ENCODE results near the gene FAT1. TPM values are rescaled to one million over a fixed set of nuclear protein-coding genes. Genes with fewer than 3 reads are reported as not detected.

The FAT1 gene, protein sequence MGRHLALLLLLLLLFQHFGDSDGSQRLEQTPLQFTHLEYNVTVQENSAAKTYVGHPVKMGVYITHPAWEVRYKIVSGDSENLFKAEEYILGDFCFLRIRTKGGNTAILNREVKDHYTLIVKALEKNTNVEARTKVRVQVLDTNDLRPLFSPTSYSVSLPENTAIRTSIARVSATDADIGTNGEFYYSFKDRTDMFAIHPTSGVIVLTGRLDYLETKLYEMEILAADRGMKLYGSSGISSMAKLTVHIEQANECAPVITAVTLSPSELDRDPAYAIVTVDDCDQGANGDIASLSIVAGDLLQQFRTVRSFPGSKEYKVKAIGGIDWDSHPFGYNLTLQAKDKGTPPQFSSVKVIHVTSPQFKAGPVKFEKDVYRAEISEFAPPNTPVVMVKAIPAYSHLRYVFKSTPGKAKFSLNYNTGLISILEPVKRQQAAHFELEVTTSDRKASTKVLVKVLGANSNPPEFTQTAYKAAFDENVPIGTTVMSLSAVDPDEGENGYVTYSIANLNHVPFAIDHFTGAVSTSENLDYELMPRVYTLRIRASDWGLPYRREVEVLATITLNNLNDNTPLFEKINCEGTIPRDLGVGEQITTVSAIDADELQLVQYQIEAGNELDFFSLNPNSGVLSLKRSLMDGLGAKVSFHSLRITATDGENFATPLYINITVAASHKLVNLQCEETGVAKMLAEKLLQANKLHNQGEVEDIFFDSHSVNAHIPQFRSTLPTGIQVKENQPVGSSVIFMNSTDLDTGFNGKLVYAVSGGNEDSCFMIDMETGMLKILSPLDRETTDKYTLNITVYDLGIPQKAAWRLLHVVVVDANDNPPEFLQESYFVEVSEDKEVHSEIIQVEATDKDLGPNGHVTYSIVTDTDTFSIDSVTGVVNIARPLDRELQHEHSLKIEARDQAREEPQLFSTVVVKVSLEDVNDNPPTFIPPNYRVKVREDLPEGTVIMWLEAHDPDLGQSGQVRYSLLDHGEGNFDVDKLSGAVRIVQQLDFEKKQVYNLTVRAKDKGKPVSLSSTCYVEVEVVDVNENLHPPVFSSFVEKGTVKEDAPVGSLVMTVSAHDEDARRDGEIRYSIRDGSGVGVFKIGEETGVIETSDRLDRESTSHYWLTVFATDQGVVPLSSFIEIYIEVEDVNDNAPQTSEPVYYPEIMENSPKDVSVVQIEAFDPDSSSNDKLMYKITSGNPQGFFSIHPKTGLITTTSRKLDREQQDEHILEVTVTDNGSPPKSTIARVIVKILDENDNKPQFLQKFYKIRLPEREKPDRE (N-terminal part only)
- under 1 TPM; 0.02 to 0.05 TPM for total RNA-seq

DNA sequence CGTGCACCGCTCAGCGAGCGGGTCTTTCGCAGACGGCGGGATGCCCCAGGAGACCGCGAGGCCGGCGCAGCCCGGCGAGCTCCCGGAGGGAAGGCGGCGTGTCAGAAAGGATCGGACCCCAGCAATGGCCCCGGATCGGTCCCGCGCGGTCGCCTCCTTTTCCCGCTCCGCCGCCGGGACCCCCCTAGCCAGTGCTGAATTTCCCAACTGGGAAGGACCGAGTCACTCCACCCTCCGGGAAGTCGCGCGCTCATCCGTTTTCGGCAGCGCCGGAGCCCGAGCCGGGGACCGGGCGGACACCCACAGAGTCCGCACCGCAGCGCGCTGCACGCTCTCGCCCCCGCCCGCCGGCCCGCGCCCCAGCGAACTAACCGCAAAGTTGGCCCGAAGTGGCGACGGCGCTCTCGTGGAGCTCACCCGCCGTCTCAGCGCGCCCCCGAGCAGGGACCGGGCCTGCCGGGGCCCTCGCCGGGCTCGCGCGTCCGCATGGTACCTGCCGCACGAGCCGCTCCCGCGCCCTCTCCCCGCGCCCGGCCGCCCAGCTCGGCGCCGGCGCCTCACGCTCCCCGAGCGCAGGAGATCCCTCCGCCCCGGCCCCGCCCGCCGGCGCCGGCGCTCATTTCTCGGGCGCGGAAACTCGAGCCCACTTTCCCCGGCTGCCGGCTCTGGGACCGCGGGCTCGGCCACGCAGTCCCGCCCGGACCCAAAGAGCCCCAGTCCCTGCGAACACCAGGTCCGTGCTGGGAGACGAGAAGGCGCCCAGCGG, at the start of gene FAT1:
FAT1 (minus strand) TSS at position 565 of the 766 bp plus-strand sequence. CDS start 14,029 bp downstream, outside the sequence.
- ATAC-seq (no peak), DNase-seq (peak; percentile 36)
- H3K4me1 Mint-ChIP-seq, result peaks cover 19% of the 10 kb centered on the region
- H3K27me3 Mint-ChIP-seq, result peaks cover 53% of the 10 kb centered on the region
- no peaks in the 10 kb centered on the region for H3K36me3 Mint-ChIP-seq (ENCODE audit: low read depth)
- peak within 1 kb of the TSS; percentile 49 for H3K4me3 Mint-ChIP-seq
- H3K9me3 Mint-ChIP-seq (ENCODE audit: low read depth), result no peaks in the 10 kb centered on the region
- ChIA-PET POLR2A (no interaction called here), CTCF (no interaction called here)
- H3K27ac Mint-ChIP-seq, result no peak within 1 kb of the TSS
- intact Hi-C loops (cut with DNase I, micrococcal nuclease), result loop anchor here in 1 of 2 experiments (5.0 kb wide), 2 partner anchors 426 to 1706 kb away; partner anchors contain the start of gene HELT

DNA sequence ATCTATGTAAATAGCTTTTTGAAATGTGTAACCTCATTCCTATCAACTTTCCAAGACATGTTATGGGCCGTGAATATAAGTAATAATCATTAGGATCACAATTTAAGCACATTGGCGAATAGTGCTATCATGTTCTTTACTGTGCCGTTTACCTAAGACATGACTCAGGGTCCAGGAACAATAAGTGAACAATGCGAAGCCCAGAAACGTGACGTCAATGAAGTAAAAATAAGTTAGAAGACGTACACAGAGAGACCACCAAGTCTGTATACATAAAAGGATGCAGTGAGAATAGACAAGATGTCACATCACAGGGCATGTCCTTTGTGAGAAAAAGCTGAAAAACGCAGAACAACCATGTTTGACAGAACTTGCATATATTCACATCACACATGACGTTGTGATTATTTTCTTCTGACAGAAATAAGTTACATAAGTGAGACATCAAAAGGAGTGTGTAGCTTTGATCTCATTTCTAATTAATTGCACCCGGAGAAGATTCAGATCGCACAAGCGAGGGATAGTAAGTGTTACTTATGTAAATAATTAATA, 49.4 kb upstream of the FAT1 start:
- H3K27ac Mint-ChIP-seq, result no peak overlapping the region
- no peak overlapping the region for H3K4me3 Mint-ChIP-seq
- H3K27me3 Mint-ChIP-seq, result no peaks in the 10 kb centered on the region
- ChIA-PET POLR2A (no interaction called here), CTCF (no interaction called here)
- no peak for ATAC-seq
- no peak for DNase-seq
- intact Hi-C loops (cut with DNase I, micrococcal nuclease), result no loop called here
- H3K9me3 Mint-ChIP-seq (ENCODE audit: low read depth), result peaks cover 9% of the 10 kb centered on the region
- H3K36me3 Mint-ChIP-seq (ENCODE audit: low read depth), result no peaks in the 10 kb centered on the region
- H3K4me1 Mint-ChIP-seq, result no peaks in the 10 kb centered on the region

DNA sequence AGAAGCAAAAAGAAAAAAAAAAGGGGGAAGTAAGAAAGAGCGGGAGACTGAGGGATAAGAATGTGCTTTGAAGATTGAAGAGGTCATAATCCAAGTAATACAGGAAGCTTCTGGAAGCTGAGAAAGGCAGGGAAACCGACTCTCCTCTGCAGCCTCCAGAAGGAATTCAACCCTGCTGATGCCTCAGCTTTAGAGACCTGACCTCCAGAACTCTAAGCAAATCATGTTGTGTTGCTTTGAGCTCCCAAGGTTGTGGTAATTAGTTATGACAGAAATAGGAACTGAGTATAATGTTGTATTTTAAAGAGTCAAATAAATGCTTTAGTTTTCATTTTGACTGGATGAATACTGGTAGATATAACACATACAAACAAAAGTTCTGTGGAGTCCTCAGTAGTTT, 48.0 kb upstream of the FAT1 start:
- Mint-ChIP-seq H3K36me3 (ENCODE audit: low read depth) (no peaks in the 10 kb centered on the region), H3K4me1 (no peaks in the 10 kb centered on the region), H3K27ac (no peak overlapping the region), H3K4me3 (no peak overlapping the region), H3K27me3 (no peaks in the 10 kb centered on the region), H3K9me3 (ENCODE audit: low read depth) (peaks cover 11% of the 10 kb centered on the region)
- ATAC-seq, result no peak
- intact Hi-C loops (cut with DNase I, micrococcal nuclease), result no loop called here
- ChIA-PET POLR2A (no interaction called here), CTCF (no interaction called here)
- no peak for DNase-seq

DNA sequence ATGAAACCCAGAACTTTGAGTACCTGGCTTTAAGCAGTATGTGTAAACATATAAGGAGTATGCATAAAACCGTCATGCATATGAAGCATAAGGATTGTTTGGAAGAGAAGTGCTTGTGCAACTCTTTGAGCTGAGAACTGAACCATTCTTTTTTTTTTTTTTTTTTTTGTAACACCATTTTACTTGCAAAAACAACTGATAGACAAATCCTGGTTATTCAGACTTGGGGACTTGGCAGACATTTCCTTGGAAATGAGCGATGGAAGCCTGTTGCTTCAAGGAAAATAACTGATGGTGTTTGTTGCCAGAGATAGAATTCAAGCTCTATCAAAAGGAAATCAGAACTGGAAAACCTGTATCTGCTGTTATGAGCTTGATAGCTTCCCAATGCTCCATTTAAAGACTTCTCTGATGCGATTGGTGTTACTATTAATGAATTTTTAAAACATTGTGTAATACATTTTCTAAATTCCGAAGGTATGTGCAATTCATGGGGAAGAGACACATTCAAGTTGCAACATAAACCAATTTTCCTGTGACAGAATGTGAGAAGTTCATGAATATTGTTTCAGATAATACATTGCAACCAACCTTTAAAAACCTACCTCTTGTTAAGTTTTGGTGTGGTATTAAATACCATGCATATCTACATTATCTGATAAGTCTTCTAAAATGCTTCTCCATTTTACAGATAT, 47.0 kb upstream of the FAT1 start:
- no peaks in the 10 kb centered on the region for H3K27me3 Mint-ChIP-seq
- no peak overlapping the region for H3K27ac Mint-ChIP-seq
- no peaks in the 10 kb centered on the region for H3K36me3 Mint-ChIP-seq (ENCODE audit: low read depth)
- no peaks in the 10 kb centered on the region for H3K4me1 Mint-ChIP-seq
- ATAC-seq, result no peak
- CTCF ChIA-PET, result no interaction called here
- POLR2A ChIA-PET, result no interaction called here
- H3K9me3 Mint-ChIP-seq (ENCODE audit: low read depth), result peaks cover 11% of the 10 kb centered on the region
- DNase-seq, result no peak
- intact Hi-C loops (cut with DNase I, micrococcal nuclease), result no loop called here
- no peak overlapping the region for H3K4me3 Mint-ChIP-seq

DNA sequence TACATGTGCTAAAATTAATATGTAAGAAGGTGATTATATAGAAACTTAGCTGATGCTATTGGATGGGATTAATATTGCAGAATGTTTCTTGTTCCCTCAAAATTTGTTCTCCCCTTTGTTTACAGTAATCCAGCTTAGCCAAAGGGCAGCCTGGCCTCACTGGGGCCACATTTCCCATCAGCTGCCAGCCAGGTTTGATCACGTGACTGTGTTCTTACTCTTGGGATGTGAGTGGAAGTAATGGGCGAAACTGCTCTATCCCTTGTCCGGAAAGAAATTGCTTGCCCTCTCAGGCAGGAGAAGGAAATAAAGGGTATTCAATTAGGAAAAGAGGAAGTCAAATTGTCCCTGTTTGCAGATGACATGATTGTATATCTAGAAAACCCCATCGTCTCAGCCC, 44.1 kb upstream of the FAT1 start:
- H3K9me3 Mint-ChIP-seq (ENCODE audit: low read depth), result peaks cover 3% of the 10 kb centered on the region
- ChIA-PET CTCF (interaction anchor here (0.7 kb wide), 1 partner anchor 19 kb away, joined by 3 read pairs; no protein-coding TSS in a partner anchor), POLR2A (no interaction called here)
- H3K27ac Mint-ChIP-seq, result no peak overlapping the region
- ATAC-seq (no peak), DNase-seq (no peak)
- intact Hi-C loops (cut with DNase I, micrococcal nuclease), result no loop called here
- H3K27me3 Mint-ChIP-seq, result no peaks in the 10 kb centered on the region
- H3K36me3 Mint-ChIP-seq (ENCODE audit: low read depth), result no peaks in the 10 kb centered on the region
- H3K4me1 Mint-ChIP-seq, result no peaks in the 10 kb centered on the region
- H3K4me3 Mint-ChIP-seq, result no peak overlapping the region

DNA sequence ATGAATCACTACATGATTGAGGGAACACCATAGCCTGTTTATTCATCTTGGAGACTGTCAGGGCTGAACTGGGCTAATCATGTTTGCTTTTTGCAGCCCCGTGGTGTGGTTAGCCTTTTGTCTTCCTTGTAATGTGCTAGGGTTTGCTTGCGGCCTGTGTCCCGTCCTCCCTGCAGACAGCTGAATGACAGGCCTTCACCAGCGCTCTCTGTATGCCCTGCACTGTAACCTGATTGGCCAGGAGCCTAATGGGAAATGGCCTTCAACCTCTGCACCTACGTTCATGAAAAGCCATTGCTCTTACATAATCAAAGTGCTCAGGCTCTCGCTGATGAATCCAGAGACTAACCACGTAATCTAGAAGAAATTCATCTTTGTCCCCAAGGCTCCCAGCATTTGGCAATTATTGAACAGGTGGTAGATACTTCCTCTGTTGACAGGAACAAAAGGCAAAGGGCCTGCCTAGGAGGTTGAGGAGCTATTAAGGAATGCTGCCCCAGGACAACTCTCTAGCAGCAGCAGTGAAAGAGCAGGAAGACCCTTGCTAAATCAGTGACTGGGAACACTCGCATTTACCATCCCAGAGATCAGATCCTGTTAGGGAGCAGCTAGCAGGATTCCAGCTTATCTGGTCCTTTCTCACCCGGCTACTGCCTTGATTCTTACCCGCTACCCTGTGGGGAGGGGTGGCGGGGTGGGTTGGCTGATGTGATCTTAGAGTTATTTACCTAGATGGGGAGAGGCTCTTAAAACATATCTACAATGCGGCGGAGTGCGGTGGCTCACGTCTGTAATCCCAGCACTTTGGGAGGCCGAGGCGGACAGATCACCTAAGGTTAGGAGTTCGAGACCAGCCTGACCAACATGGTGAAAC, 42.3 kb upstream of the FAT1 start:
- ATAC-seq (no peak), DNase-seq (no peak)
- Mint-ChIP-seq H3K27me3 (no peaks in the 10 kb centered on the region), H3K4me1 (no peaks in the 10 kb centered on the region), H3K4me3 (no peak overlapping the region), H3K27ac (no peak overlapping the region), H3K9me3 (ENCODE audit: low read depth) (peaks cover 3% of the 10 kb centered on the region), H3K36me3 (ENCODE audit: low read depth) (no peaks in the 10 kb centered on the region)
- POLR2A ChIA-PET, result no interaction called here
- CTCF ChIA-PET, result interaction anchor here (0.6 kb wide), 1 partner anchor 645 kb away, joined by 3 read pairs; no protein-coding TSS in a partner anchor
- intact Hi-C loops (cut with DNase I, micrococcal nuclease), result no loop called here

DNA sequence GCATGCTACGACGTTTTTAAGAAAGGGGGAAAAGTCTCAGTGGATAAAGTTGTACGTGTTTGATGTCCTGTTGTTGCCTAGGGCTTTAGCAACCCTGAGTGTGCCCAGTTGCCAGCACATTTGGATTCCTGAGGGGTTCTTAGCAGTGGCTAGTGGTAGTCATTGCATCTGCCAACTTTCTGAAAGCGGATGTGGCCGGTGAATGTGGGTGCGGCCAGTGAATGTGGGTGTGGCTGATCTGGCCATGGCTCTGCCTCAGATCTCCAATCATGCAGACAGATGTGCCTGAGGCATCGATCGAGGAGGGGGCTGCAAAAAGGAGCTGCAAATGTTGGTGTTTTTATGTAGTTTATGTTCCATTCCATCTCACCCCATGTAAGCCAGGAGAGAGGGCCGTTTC, 41.5 kb upstream of the FAT1 start:
- peaks cover 3% of the 10 kb centered on the region for H3K9me3 Mint-ChIP-seq (ENCODE audit: low read depth)
- intact Hi-C loops (cut with DNase I, micrococcal nuclease), result no loop called here
- H3K27me3 Mint-ChIP-seq, result no peaks in the 10 kb centered on the region
- H3K4me1 Mint-ChIP-seq, result no peaks in the 10 kb centered on the region
- H3K36me3 Mint-ChIP-seq (ENCODE audit: low read depth), result no peaks in the 10 kb centered on the region
- CTCF ChIA-PET, result interaction anchor here (0.6 kb wide), 1 partner anchor 646 kb away, joined by 3 read pairs; no protein-coding TSS in a partner anchor
- DNase-seq (no peak), ATAC-seq (no peak)
- POLR2A ChIA-PET, result no interaction called here
- H3K27ac Mint-ChIP-seq, result no peak overlapping the region
- H3K4me3 Mint-ChIP-seq, result no peak overlapping the region

DNA sequence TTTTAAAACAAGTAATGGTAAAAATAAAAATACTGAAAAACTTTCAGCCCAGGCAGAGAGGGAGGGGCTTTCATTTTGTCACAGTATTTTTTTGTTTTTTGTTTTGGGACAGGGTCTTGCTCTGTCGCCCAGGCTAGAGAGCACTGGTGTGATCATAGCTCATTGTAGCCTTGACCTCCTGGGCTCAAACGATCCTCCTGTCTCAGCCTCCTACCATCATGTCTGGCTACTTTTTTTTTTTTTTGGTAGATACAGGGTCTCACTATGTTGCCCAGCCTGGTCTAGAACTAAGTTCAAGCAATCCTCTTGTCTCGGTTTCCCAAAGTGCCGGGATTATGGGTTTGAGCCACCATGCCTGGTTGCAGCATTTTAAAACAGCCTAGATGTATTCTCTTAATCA, 40.8 kb upstream of the FAT1 start:
- no peak for DNase-seq
- no peaks in the 10 kb centered on the region for H3K36me3 Mint-ChIP-seq (ENCODE audit: low read depth)
- no peaks in the 10 kb centered on the region for H3K4me1 Mint-ChIP-seq
- no peak overlapping the region for H3K27ac Mint-ChIP-seq
- intact Hi-C loops (cut with DNase I, micrococcal nuclease), result no loop called here
- ATAC-seq, result no peak
- CTCF ChIA-PET, result no interaction called here
- POLR2A ChIA-PET, result no interaction called here
- no peak overlapping the region for H3K4me3 Mint-ChIP-seq
- H3K27me3 Mint-ChIP-seq, result no peaks in the 10 kb centered on the region
- peaks cover 3% of the 10 kb centered on the region for H3K9me3 Mint-ChIP-seq (ENCODE audit: low read depth)

DNA sequence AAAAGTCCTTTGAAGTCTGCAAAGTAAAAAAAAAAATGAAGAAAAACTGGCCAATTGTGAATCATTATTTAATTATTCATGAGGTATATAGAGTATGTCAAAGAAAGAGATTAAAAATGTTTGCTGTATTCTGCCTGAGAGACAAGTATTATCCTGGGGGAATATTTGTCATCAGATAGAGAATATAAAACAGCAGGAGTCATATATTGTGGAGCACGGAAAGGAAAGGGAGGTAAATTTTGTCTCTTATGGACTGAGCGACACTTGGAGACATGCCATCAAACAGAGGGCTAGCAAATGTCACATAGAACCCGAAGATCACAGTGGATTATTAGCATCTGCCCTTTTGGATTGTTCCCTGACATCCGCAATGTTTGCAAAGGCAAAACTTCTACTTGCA, 39.2 kb upstream of the FAT1 start:
- ATAC-seq (no peak), DNase-seq (no peak)
- no peak overlapping the region for H3K4me3 Mint-ChIP-seq
- H3K27me3 Mint-ChIP-seq, result no peaks in the 10 kb centered on the region
- ChIA-PET CTCF (no interaction called here), POLR2A (no interaction called here)
- peaks cover 6% of the 10 kb centered on the region for H3K9me3 Mint-ChIP-seq (ENCODE audit: low read depth)
- H3K4me1 Mint-ChIP-seq, result no peaks in the 10 kb centered on the region
- intact Hi-C loops (cut with DNase I, micrococcal nuclease), result no loop called here
- no peaks in the 10 kb centered on the region for H3K36me3 Mint-ChIP-seq (ENCODE audit: low read depth)
- H3K27ac Mint-ChIP-seq, result no peak overlapping the region

DNA sequence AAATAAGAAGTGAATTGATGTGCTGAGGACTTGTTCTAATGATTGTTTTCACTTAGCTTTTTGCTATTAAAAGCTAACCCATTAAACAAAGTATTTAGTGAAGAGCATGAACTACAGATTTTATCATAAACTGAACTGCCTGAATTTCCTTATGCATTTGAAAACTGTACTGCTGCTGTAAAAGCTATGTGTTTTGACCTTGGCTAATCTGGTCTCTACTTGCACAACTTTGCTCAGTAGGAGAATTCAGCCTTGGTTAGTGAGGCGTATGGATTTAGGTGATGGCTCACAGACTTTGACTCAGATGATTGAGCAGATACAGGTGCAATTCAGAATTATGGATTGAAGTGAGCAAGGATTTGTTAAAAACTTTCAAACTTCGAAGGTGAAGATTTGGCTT, 38.7 kb upstream of the FAT1 start:
- no peaks in the 10 kb centered on the region for H3K27me3 Mint-ChIP-seq
- H3K4me1 Mint-ChIP-seq, result no peaks in the 10 kb centered on the region
- no peak for ATAC-seq
- DNase-seq, result no peak
- H3K9me3 Mint-ChIP-seq (ENCODE audit: low read depth), result peaks cover 5% of the 10 kb centered on the region
- no peak overlapping the region for H3K27ac Mint-ChIP-seq
- intact Hi-C loops (cut with DNase I, micrococcal nuclease), result no loop called here
- ChIA-PET POLR2A (no interaction called here), CTCF (no interaction called here)
- no peak overlapping the region for H3K4me3 Mint-ChIP-seq
- H3K36me3 Mint-ChIP-seq (ENCODE audit: low read depth), result no peaks in the 10 kb centered on the region
